COLO829 (cell line): ENCODE results near the gene SLC38A6.

Source experiments
- DNase-seq: peaks from one replicate; pipeline ENCODE4 v3.0.0; 2012; ENCODE audit warnings: low spot score

Gene SLC38A6

GRCh38 chr14:60977847-60978246 is 3.2 kb upstream of the SLC38A6 start:
- DNase-seq = no peak

DNA sequence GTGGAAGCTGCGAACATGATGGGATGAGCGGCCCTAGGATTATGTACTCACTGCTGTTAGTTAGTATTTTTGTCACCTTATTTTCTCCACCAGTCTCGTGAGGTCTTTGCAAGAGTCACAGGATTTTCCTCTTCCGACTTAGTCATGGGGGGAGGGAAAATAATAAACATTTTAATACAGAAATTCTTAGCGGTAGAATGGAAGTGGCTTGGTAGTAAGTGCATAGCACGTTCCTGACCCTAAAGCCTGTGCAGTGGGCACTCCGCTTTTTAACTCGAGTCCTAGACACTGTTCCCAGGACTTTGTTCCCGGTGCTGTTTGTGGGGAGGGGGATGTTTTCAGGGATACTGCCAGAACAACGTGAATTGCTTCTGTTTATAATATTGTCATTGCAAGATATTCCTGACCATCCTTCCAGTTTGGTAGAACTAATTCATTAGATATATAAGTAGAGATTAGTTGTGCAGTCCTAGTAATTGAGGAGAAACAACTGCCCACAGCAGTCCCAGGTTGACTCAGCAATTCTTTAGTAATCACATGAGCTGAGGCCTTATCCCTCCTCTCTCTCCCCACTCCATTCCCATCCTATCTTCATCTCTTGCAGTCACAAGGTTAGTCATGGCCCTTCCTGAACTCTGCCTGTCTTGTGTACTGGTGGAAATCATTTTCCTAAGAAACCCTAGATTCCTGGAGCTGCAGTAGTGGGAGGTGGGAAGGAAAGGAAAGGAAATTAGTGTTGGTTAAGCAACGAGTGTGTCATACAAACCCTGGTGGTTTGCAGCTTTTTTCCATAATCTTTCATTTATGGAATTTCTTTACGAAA is 799 bp downstream of the SLC38A6 start:
- DNase-seq = peak; percentile 50

GRCh38 chr14:60984196-60984595 is 3.2 kb downstream of the SLC38A6 start:
- no peak for DNase-seq

- DNase-seq = no peak
Measured at GRCh38 chr14:60986500-60986899, 5.5 kb downstream of the SLC38A6 start.

GRCh38 chr14:60989599-60989998 is 8.6 kb downstream of the SLC38A6 start:
- no peak for DNase-seq

DNA sequence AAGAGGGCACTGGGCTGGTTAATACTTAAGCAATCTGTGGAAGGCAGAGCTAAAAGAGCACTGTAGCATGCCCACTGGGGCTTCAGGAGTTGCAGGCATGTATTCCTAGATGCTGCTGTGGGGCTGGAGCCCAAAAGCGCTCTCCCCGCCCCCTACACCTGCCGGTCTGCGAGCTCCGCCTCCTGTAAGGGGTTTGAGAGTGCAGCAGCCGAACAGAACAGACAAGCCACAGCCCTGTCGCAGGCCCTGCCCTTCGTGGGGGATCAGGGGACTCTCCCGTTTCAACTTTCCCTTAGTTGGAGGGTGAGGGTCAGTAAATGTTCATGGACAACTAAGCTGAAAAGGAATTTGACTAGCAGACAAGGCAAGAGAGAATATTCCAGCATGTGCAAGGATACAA is 17.6 kb downstream of the SLC38A6 start:
- DNase-seq = no peak

GRCh38 chr14:60999536-60999935 is 18.5 kb downstream of the SLC38A6 start:
- DNase-seq = no peak

- no peak for DNase-seq
Measured at GRCh38 chr14:61003571-61003970, 22.5 kb downstream of the SLC38A6 start.

DNA sequence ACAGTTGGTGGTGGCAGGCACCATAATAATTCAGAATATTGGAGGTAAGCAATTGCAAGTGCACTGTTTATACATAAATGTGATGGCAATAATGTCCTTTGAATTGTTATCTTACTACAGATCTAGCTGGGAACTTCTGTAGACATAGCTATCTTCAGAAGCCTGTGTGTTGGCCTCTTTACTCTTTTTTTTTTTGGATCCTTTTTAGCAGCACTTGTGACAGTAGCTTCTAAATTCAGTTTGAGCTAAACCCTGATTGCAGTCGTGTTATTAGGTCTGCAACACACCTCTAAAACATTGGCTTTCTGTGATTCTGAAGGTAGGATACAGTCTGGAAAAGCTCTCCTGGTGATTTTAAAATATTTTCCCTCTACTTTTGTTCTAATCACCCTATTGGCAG is 38.5 kb downstream of the SLC38A6 start:
- no peak for DNase-seq

- peak; percentile 45 for DNase-seq
Measured at GRCh38 chr14:61025251-61026223, 44.5 kb downstream of the SLC38A6 start.

GRCh38 chr14:61026526-61026925 is 45.5 kb downstream of the SLC38A6 start:
- DNase-seq = no peak

DNA sequence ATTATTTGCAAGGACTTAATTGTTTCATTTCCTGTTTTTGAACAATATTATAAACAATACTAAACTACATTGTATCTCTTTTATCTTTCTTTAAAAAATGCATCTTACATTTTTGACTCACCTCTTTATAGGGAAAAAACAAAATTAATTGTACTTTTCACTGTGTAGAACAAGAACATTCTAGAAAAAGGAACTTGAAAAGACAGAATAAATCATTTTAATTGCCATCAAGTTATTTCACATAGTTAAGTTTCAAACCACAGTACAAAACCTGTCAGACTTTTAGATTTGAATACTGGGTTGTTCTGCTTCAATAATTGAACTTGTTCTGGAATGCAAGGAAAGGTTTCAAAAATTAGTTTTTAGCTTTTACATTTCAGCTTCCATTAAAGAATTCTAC is 50.0 kb downstream of the SLC38A6 start:
- DNase-seq = no peak

GRCh38 chr14:61033054-61033453 is 52.0 kb downstream of the SLC38A6 start:
- DNase-seq = no peak

GRCh38 chr14:61033855-61034254 is 52.8 kb downstream of the SLC38A6 start:
- no peak for DNase-seq

- DNase-seq = no peak
Measured at GRCh38 chr14:61034416-61035120, 53.5 kb downstream of the SLC38A6 start.

GRCh38 chr14:61037215-61037614 is 56.2 kb downstream of the SLC38A6 start:
- DNase-seq = no peak

- no peak for DNase-seq
Measured at GRCh38 chr14:61041704-61042103, 60.7 kb downstream of the SLC38A6 start.

- DNase-seq = no peak
Measured at GRCh38 chr14:61042220-61042619, 61.2 kb downstream of the SLC38A6 start.

DNA sequence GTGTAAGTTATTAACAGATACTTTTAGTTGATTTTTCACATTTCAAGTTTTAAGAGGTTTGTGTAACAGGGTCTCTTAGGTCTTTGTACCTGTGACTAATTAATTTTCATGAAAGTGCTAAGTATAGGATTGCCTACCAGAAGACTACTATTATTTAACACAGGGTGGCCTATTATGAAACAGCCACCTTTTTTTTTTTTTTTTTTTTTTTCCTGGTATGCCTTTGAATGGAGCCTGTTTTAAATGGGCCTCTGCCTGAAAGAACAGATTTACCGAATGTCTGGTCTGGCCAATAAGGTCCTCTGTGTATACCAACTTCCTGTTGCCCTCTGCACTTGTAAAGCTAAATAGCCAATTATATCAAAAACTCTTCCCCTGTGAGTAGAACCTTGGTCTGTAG is 62.5 kb downstream of the SLC38A6 start:
- DNase-seq = no peak

DNA sequence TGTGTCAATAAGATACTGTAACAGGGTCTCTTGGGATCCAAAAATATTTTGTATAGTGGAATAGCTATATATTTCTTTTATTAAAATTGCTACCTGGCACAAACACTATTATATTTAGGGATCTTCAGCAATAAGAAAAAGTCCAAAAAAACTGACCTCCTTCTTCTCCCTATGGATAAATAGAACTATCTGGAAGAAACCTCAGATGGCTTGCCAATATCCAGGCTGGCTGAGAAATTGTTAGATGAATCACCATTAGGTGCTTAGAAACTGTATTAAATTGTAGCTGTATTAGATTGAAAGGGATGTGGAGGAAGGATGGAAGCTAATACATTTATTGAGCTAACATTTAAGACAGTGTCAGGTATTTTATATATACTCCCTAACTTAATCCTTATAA is 66.0 kb downstream of the SLC38A6 start:
- DNase-seq = no peak

DNA sequence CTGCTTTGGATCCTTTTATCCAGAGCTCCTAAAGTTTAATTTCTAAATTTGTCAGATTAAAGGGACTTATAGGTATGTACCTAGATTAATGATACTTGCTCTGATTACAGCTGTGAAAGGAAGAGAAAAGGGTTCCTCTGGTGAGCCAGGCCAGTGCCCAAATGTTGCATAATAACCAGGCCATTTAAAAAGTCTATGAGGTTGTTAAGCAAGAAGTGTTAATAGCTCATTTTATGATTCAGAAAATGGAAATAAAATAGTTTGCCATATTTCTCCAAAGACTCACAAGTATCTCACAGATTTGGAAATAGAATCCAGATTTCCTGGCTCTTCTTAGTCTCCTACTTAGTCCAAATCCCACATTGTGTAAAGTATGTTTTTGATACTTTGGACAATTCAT is 67.6 kb downstream of the SLC38A6 start:
- DNase-seq = no peak

DNA sequence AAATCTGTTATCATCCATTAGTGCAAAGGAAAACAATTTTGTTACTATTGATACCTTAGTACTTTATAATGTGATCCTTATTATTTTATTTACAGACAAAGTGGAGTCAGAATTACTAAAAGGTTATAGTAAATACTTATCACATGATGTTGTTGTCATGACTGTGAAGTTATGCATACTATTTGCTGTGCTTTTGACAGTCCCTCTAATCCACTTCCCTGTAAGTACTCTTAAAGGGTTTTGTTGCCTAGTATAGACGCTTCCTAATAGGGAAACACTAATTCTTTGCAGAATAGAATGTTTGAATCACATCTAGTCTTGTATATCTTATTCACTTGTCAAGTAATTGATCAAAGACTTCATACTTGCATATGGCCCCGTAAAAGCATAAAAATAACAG is 69.4 kb downstream of the SLC38A6 start:
- DNase-seq = no peak
